HepG2 (cell line): Measurements from ENCODE around the gene CARS1. TPM values are rescaled to one million over a fixed set of nuclear protein-coding genes. Genes with fewer than 3 reads are reported as not detected.

Experiments used
- BCL3 ChIP-seq: sonication (generic); formaldehyde crosslinking; IDR thresholded peaks from 2 replicates; pipeline ENCODE4 v1.5.1; 2020; ENCODE audit warnings: mild to moderate bottlenecking, missing genetic modification reagents, moderate library complexity
- CENPBD1 ChIP-seq: sonication (generic); formaldehyde crosslinking; IDR thresholded peaks from 2 replicates; pipeline ENCODE4 v1.8.0; 2022; ENCODE audit warnings: missing genetic modification reagents, low read depth, mild to moderate bottlenecking, borderline replicate concordance
- ETS1 ChIP-seq: sonication (generic); formaldehyde crosslinking; IDR thresholded peaks from 2 replicates; pipeline ENCODE4 v1.4.0; 2020; ENCODE audit warnings: missing genetic modification reagents
- HIVEP1 ChIP-seq: sonication (generic); formaldehyde crosslinking; IDR thresholded peaks from 2 replicates; pipeline ENCODE4 v1.4.0; 2020; ENCODE audit warnings: mild to moderate bottlenecking, missing genetic modification reagents
- HNRNPUL1 ChIP-seq: fragments of 200-400 bp; formaldehyde crosslinking; IDR thresholded peaks from 2 replicates; pipeline ENCODE4 v1.6.1; 2017; ENCODE audit warnings: low read depth, mild to moderate bottlenecking, low read length, moderate library complexity
- IKZF4 ChIP-seq: sonication (generic); formaldehyde crosslinking; IDR thresholded peaks from 2 replicates; pipeline ENCODE4 v1.5.1; 2020; ENCODE audit warnings: borderline replicate concordance, mild to moderate bottlenecking, low read depth, missing genetic modification reagents; ENCODE audit errors: not compliant biosample characterization
- KAT7 ChIP-seq: IDR thresholded peaks from 2 replicates; pipeline ENCODE4 v1.6.1; 2018; ENCODE audit warnings: borderline replicate concordance, missing compliant biosample characterization
- KDM3A ChIP-seq: IDR thresholded peaks from 2 replicates; pipeline ENCODE4 v1.6.1; 2018; ENCODE audit warnings: low read depth, missing compliant biosample characterization
- KLF6 ChIP-seq: IDR thresholded peaks from 2 replicates; pipeline ENCODE4 v1.8.0; 2016; ENCODE audit warnings: missing biosample characterization, missing genetic modification reagents
- MIER3 ChIP-seq: IDR thresholded peaks from 2 replicates; pipeline ENCODE4 v1.6.1; 2016; ENCODE audit warnings: missing compliant biosample characterization, borderline replicate concordance
- NFYB ChIP-seq: sonication (generic); formaldehyde crosslinking; IDR thresholded peaks from 2 replicates; pipeline ENCODE4 v1.4.0; 2020; ENCODE audit warnings: missing genetic modification reagents
- NRL ChIP-seq: sonication (generic); formaldehyde crosslinking; IDR thresholded peaks from 2 replicates; pipeline ENCODE4 v1.5.0; 2020; ENCODE audit warnings: missing genetic modification reagents, mild to moderate bottlenecking, moderate library complexity, borderline replicate concordance
- RCOR2 ChIP-seq: IDR thresholded peaks from 2 replicates; pipeline ENCODE4 v1.6.1; 2016; ENCODE audit warnings: missing biosample characterization, missing genetic modification reagents
- SALL1 ChIP-seq: sonication (generic); formaldehyde crosslinking; IDR thresholded peaks from 2 replicates; pipeline ENCODE4 v1.8.0; 2022; ENCODE audit warnings: mild to moderate bottlenecking, missing genetic modification reagents
- SAP130 ChIP-seq: IDR thresholded peaks from 2 replicates; pipeline ENCODE4 v1.6.1; 2016; ENCODE audit warnings: low read depth
- SP5 ChIP-seq: IDR thresholded peaks from 2 replicates; pipeline ENCODE4 v1.6.1; 2016; ENCODE audit warnings: low read depth, borderline replicate concordance
- TGIF2 ChIP-seq: IDR thresholded peaks from 2 replicates; pipeline ENCODE4 v1.6.1; 2016; ENCODE audit warnings: control low read depth, missing compliant biosample characterization
- ZEB1 ChIP-seq: IDR thresholded peaks from 2 replicates; pipeline ENCODE4 v1.6.1; 2012; ENCODE audit warnings: mild to moderate bottlenecking, low read depth, inconsistent platforms; ENCODE audit not compliant: insufficient replicate concordance
- ZFP91 ChIP-seq: sonication (generic); formaldehyde crosslinking; IDR thresholded peaks from 2 replicates; pipeline ENCODE4 v1.9.0; 2022; ENCODE audit warnings: missing genetic modification reagents, mild to moderate bottlenecking, borderline replicate concordance
- ZNF136 ChIP-seq: sonication (generic); formaldehyde crosslinking; IDR thresholded peaks from 2 replicates; pipeline ENCODE4 v1.8.1; 2022; ENCODE audit warnings: low read depth, mild to moderate bottlenecking, moderate library complexity, missing genetic modification reagents
- ZNF274 ChIP-seq: sonication (generic); formaldehyde crosslinking; IDR thresholded peaks from 2 replicates; pipeline ENCODE4 v1.5.1; 2020; ENCODE audit warnings: mild to moderate bottlenecking, missing genetic modification reagents
- ZNF572 ChIP-seq: sonication (generic); formaldehyde crosslinking; IDR thresholded peaks from 2 replicates; pipeline ENCODE4 v1.5.1; 2020; ENCODE audit warnings: mild to moderate bottlenecking, missing genetic modification reagents
- ZSCAN29 ChIP-seq: sonication (generic); formaldehyde crosslinking; conservative IDR thresholded peaks from 2 replicates; pipeline ENCODE4 v1.4.0; 2020; ENCODE audit warnings: mild to moderate bottlenecking, missing genetic modification reagents
- ZSCAN30 ChIP-seq: sonication (generic); formaldehyde crosslinking; IDR thresholded peaks from 2 replicates; pipeline ENCODE4 v1.5.0; 2020; ENCODE audit warnings: mild to moderate bottlenecking, missing genetic modification reagents
- ZUFSP ChIP-seq: sonication (generic); formaldehyde crosslinking; IDR thresholded peaks from 2 replicates; pipeline ENCODE4 v1.9.0; 2021; ENCODE audit warnings: missing genetic modification reagents, mild to moderate bottlenecking, borderline replicate concordance
- polyA plus RNA-seq, 8 experiments: library from polyadenylated mRNA; depleted of rRNA in 3 of 8; stranded (reverse) in 7 of 8; unstranded in 1 of 8; fragments of >200 nt; fragmentation: Illumina TruSeq in 4 of 8; extraction: Trizol in 4 of 8; gene quantifications; 2 replicates each; pipeline versions ENCODE4 v1.2.1 to v1.2.3, GENCODE V29; 2011 to 2016; ENCODE audit warnings: low read depth in 4 of 8, missing spikeins in 1 of 8, mixed read lengths in 1 of 8; ENCODE audit not compliant: insufficient read depth in 1 of 8
- total RNA-seq, 5 experiments: library from RNA; depleted of rRNA; stranded (reverse); fragments of >200 nt; fragmentation: Illumina TruSeq; extraction: Trizol; gene quantifications; 2 replicates each; pipeline ENCODE4 v1.2.3, GENCODE V29; 2016; ENCODE audit warnings: low read depth in 1 of 5

The CARS1 gene
- total and polyA plus RNA-seq, 2 of the 13 experiments (the other 11 are each of a cell fraction or from before 2014, with no cell fraction given), result 33.8 to 47.0 TPM

- no peak for TF ChIP-seq ZEB1
- peak; percentile 72; the same call in 1 of the 2 replicates for TF ChIP-seq TGIF2 (CRISPR knock-in tag)
- TF ChIP-seq RCOR2 (CRISPR knock-in tag), result no peak
- no peak for TF ChIP-seq HNRNPUL1
- TF ChIP-seq IKZF4, result no peak
- TF ChIP-seq CENPBD1, result no peak
- TF ChIP-seq ZNF136, result no peak
- TF ChIP-seq ZSCAN29 (CRISPR knock-in tag), result no peak
- peak; percentile 94 for TF ChIP-seq NFYB (CRISPR knock-in tag)
- TF ChIP-seq BCL3, result no peak
- TF ChIP-seq KDM3A (CRISPR knock-in tag), result no peak
- no peak for TF ChIP-seq ZUFSP
- TF ChIP-seq KLF6 (CRISPR knock-in tag), result peak; percentile 51; the same call in 1 of the 2 replicates
- peak; percentile 20; the same call in 1 of the 2 replicates for TF ChIP-seq NRL (CRISPR knock-in tag)
- TF ChIP-seq SP5 (CRISPR knock-in tag), result peak; percentile 82
- TF ChIP-seq ETS1, result no peak
- no peak for TF ChIP-seq ZSCAN30 (CRISPR knock-in tag)
- peak; percentile 46; the same call in 1 of the 2 replicates for TF ChIP-seq MIER3 (CRISPR knock-in tag)
- 0 out of 2 replicates have a peak, but pooled peaks have one; percentile 23 for TF ChIP-seq KAT7 (CRISPR knock-in tag)
- TF ChIP-seq SALL1 (CRISPR knock-in tag), result peak; percentile 48; the same call in 1 of the 2 replicates
- TF ChIP-seq HIVEP1 (CRISPR knock-in tag), result no peak
- peak; percentile 98 for TF ChIP-seq SAP130 (CRISPR knock-in tag)
- TF ChIP-seq ZNF274 (CRISPR knock-in tag), result no peak
- TF ChIP-seq ZNF572 (CRISPR knock-in tag), result no peak
- TF ChIP-seq ZFP91 (CRISPR knock-in tag), result peak; percentile 87
Measured at GRCh38 chr11:2992234-2992996, 64.8 kb downstream of the CARS1 start, which contains the start of gene NAP1L4 (continued).
